Measurements from ENCODE around the gene EVI5. TPM values are rescaled to one million over a fixed set of nuclear protein-coding genes. Genes with fewer than 3 reads are reported as not detected.
A peak's percentile ranks its signal among the peaks of the same experiment; 100 is the strongest.

The EVI5 gene
- total RNA-seq, 1 donor from 2014 or later = 40.0 TPM

- Mint-ChIP-seq H3K4me1 (peaks cover 5% of the 10 kb centered on the region), H3K27ac (no peak overlapping the region), H3K36me3 (peaks cover 8% of the 10 kb centered on the region), H3K9me3 (peaks cover 4% of the 10 kb centered on the region), H3K27me3 (ENCODE audit: low read depth) (no peaks in the 10 kb centered on the region), H3K4me3 (no peak overlapping the region)
- no peak for DNase-seq (ENCODE audit: low spot score in 2 of 2, unreplicated experiment in 2 of 2)
- no peak for TF ChIP-seq CTCF (IDR thresholded peaks at IDR 0.05; ENCODE audit: unreplicated experiment)
Observed at GRCh38 chr1:92768296-92768695, 16.6 kb downstream of the EVI5 start.

GRCh38 chr1:92764116-92764515, 20.8 kb downstream of the EVI5 start:
- Mint-ChIP-seq H3K4me3 (no peak overlapping the region), H3K27me3 (ENCODE audit: low read depth) (no peaks in the 10 kb centered on the region), H3K27ac (no peak overlapping the region), H3K9me3 (no peaks in the 10 kb centered on the region), H3K4me1 (peaks cover 13% of the 10 kb centered on the region), H3K36me3 (peaks cover 5% of the 10 kb centered on the region)
- TF ChIP-seq CTCF (IDR thresholded peaks at IDR 0.05; ENCODE audit: unreplicated experiment) = no peak
- DNase-seq (ENCODE audit: low spot score in 2 of 2, unreplicated experiment in 2 of 2) = no peak

- Mint-ChIP-seq H3K27me3 (ENCODE audit: low read depth) (no peaks in the 10 kb centered on the region), H3K4me1 (peaks cover 17% of the 10 kb centered on the region), H3K9me3 (no peaks in the 10 kb centered on the region), H3K36me3 (peaks cover 1% of the 10 kb centered on the region), H3K27ac (peak overlapping the region; percentile 47), H3K4me3 (no peak overlapping the region)
- DNase-seq (ENCODE audit: low spot score in 2 of 2, unreplicated experiment in 2 of 2) = no peak
- no peak for TF ChIP-seq CTCF (IDR thresholded peaks at IDR 0.05; ENCODE audit: unreplicated experiment)
Observed at GRCh38 chr1:92762355-92762754, 22.6 kb downstream of the EVI5 start.

- H3K9me3 Mint-ChIP-seq = peaks cover 3% of the 10 kb centered on the region
- peaks cover 16% of the 10 kb centered on the region for H3K4me1 Mint-ChIP-seq
- H3K27me3 Mint-ChIP-seq (ENCODE audit: low read depth) = no peaks in the 10 kb centered on the region
- no peak overlapping the region for H3K4me3 Mint-ChIP-seq
- no peak for DNase-seq (ENCODE audit: low spot score in 2 of 2, unreplicated experiment in 2 of 2)
- H3K36me3 Mint-ChIP-seq = peaks cover 11% of the 10 kb centered on the region
- no peak for TF ChIP-seq CTCF (IDR thresholded peaks at IDR 0.05; ENCODE audit: unreplicated experiment)
- H3K27ac Mint-ChIP-seq = no peak overlapping the region
Observed at GRCh38 chr1:92759361-92759760, 25.5 kb downstream of the EVI5 start.

GRCh38 chr1:92756537-92756936, 28.4 kb downstream of the EVI5 start:
- Mint-ChIP-seq H3K27ac (no peak overlapping the region), H3K27me3 (ENCODE audit: low read depth) (no peaks in the 10 kb centered on the region), H3K9me3 (peaks cover 4% of the 10 kb centered on the region), H3K36me3 (peaks cover 12% of the 10 kb centered on the region), H3K4me1 (peaks cover 9% of the 10 kb centered on the region), H3K4me3 (no peak overlapping the region)
- DNase-seq (ENCODE audit: low spot score in 2 of 2, unreplicated experiment in 2 of 2) = no peak
- TF ChIP-seq CTCF (IDR thresholded peaks at IDR 0.05; ENCODE audit: unreplicated experiment) = no peak
